ENCODE measurements around the gene SLC16A12.

GRCh38 chr10:89384474-89385340 is 150.7 kb downstream of the SLC16A12 start:
- no peak for TF ChIP-seq CTCF (IDR thresholded peaks at IDR 0.05; ENCODE audit: low read depth, low read length, missing input control)
- TF ChIP-seq TAF1 (conservative IDR thresholded peaks at IDR 0.05), result no peak
- no peak for TF ChIP-seq RAD21 (IDR thresholded peaks at IDR 0.05)

All from liver (tissue), 3 donors.